Trophoblast cell (in vitro differentiated cells and primary cell): ENCODE data around the gene ZNF512B.

ENCODE experiments used
- DNase-seq, 2 donors: peaks; one replicate each; pipeline ENCODE4 v3.0.0-alpha.2; 2016
- H2AFZ ChIP-seq: 2 replicates; pipeline ENCODE4 v1.6.1; 2013; ENCODE audit warnings: low read length, moderate library complexity, mild to moderate bottlenecking; ENCODE audit not compliant: insufficient read depth, poor library complexity
- H2AK5ac ChIP-seq: 2 replicates; pipeline ENCODE4 v1.6.1; 2013; ENCODE audit warnings: mild to moderate bottlenecking, low read length
- H2BK120ac ChIP-seq: 2 replicates; pipeline ENCODE4 v1.6.1; 2013; ENCODE audit warnings: low read length, mild to moderate bottlenecking, moderate library complexity; ENCODE audit not compliant: insufficient read depth, poor library complexity
- H2BK12ac ChIP-seq: 2 replicates; pipeline ENCODE4 v1.6.1; 2013; ENCODE audit warnings: mild to moderate bottlenecking, low read length, moderate library complexity
- H2BK5ac ChIP-seq: 2 replicates; pipeline ENCODE4 v1.6.1; 2013; ENCODE audit warnings: low read length, low read depth, moderate library complexity, mild to moderate bottlenecking; ENCODE audit not compliant: poor library complexity
- H3K14ac ChIP-seq: 2 replicates; pipeline ENCODE4 v1.6.1; 2013; ENCODE audit warnings: mild to moderate bottlenecking, low read length
- H3K18ac ChIP-seq: 2 replicates; pipeline ENCODE4 v1.6.1; 2013; ENCODE audit warnings: mild to moderate bottlenecking, low read length
- H3K23ac ChIP-seq: 2 replicates; pipeline ENCODE4 v1.6.1; 2013; ENCODE audit warnings: low read length
- H3K27ac ChIP-seq: 2 replicates; pipeline ENCODE4 v1.5.1; 2013; ENCODE audit warnings: low read depth, mild to moderate bottlenecking, inconsistent platforms, low read length, moderate library complexity
- H3K27me3 ChIP-seq: 2 replicates; pipeline ENCODE4 v1.6.1; 2013; ENCODE audit warnings: inconsistent platforms, mild to moderate bottlenecking, low read length, moderate library complexity; ENCODE audit not compliant: insufficient read depth
- H3K36me3 ChIP-seq, 2 experiments: 1 replicate in 1 of 2; 2 replicates in 1 of 2; pipeline ENCODE4 v1.6.1; 2013; ENCODE audit warnings: low read length in 2 of 2, mild to moderate bottlenecking in 2 of 2, moderate library complexity in 1 of 2; ENCODE audit not compliant: insufficient read depth in 2 of 2, control insufficient read depth in 1 of 2
- H3K4ac ChIP-seq: 2 replicates; pipeline ENCODE4 v1.6.1; 2013; ENCODE audit warnings: low read depth, mild to moderate bottlenecking, low read length, moderate library complexity
- H3K4me1 ChIP-seq, 2 experiments: 1 replicate in 1 of 2; 2 replicates in 1 of 2; pipeline ENCODE4 v1.6.1; 2013; ENCODE audit warnings: low read length in 2 of 2, mild to moderate bottlenecking in 2 of 2, moderate library complexity in 1 of 2; ENCODE audit not compliant: insufficient read depth in 2 of 2, control insufficient read depth in 1 of 2
- H3K4me2 ChIP-seq: 2 replicates; pipeline ENCODE4 v1.6.1; 2013; ENCODE audit warnings: inconsistent platforms, mild to moderate bottlenecking, low read length, moderate library complexity
- H3K4me3 ChIP-seq: 2 replicates; pipeline ENCODE4 v1.5.1; 2013; ENCODE audit warnings: mild to moderate bottlenecking, low read depth, low read length, inconsistent platforms
- H3K79me1 ChIP-seq: one replicate; pipeline ENCODE4 v1.6.1; 2013; ENCODE audit warnings: low read length
- H3K79me2 ChIP-seq: 2 replicates; pipeline ENCODE4 v1.6.1; 2013; ENCODE audit warnings: low read length, mild to moderate bottlenecking; ENCODE audit not compliant: control insufficient read depth, insufficient read depth, poor library complexity
- H3K9ac ChIP-seq: 2 replicates; pipeline ENCODE4 v1.6.1; 2013; ENCODE audit warnings: mild to moderate bottlenecking, low read length
- H3K9me3 ChIP-seq: 2 replicates; pipeline ENCODE4 v1.6.1; 2013; ENCODE audit warnings: low read depth, mild to moderate bottlenecking, control low read depth, inconsistent platforms, low read length; ENCODE audit not compliant: insufficient read depth
- H4K12ac ChIP-seq: 2 replicates; pipeline ENCODE4 v1.6.1; 2013; ENCODE audit warnings: low read depth, mild to moderate bottlenecking, low read length, moderate library complexity
- H4K8ac ChIP-seq: 2 replicates; pipeline ENCODE4 v1.6.1; 2013; ENCODE audit warnings: low read depth, mild to moderate bottlenecking, low read length, moderate library complexity
- H4K91ac ChIP-seq: one replicate; pipeline ENCODE4 v1.6.1; 2013; ENCODE audit warnings: low read depth, mild to moderate bottlenecking, low read length, moderate library complexity
- WGBS: extraction: QIAGEN DNeasy Blood & Tissue Kit; methylation state at CpG from one replicate; pipeline ENCODE4 v1.1.7; 2013; ENCODE audit warnings: missing lambda C conversion rate; ENCODE audit not compliant: insufficient read length, insufficient coverage; ENCODE audit errors: extremely low coverage; 5-methylcytosine and 5-hydroxymethylcytosine counted together

The ZNF512B gene

DNA sequence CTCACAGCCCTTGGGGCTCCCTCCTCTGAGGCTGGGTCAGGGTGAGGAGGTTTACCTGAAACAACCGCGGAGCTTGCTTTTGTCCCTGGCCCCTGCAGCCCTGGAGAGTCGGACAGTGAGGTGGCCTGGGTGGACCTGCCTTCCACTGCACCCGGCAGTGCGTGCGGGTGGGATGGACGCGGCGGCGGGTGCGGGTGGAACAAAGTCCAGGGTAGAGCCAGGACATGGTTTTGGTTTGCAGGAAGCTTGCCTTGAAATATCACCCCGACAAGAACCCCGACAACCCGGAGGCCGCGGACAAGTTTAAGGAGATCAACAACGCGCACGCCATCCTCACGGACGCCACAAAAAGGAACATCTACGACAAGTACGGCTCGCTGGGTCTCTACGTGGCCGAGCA is 40.7 kb downstream of the ZNF512B start:
- Histone ChIP-seq H3K9ac (no peak overlapping the region), H3K14ac (no peak overlapping the region), H3K27ac (no peak overlapping the region), H3K79me1 (no peaks in the 10 kb centered on the region), H3K23ac (no peak overlapping the region), H3K4me2 (no peak overlapping the region), H2AFZ (no peak overlapping the region), H3K18ac (no peak overlapping the region), H2BK12ac (no peak overlapping the region), H4K12ac (no peak overlapping the region), H3K4me3 (no peak overlapping the region), H3K36me3 (peaks cover 58 to 67% of the 10 kb centered on the region in 2 experiments), H3K79me2 (no peaks in the 10 kb centered on the region), H2AK5ac (no peak overlapping the region), H3K4me1 (no peaks in the 10 kb centered on the region), H3K4ac (no peak overlapping the region), H4K91ac (no peak overlapping the region), H4K8ac (no peak overlapping the region), H2BK5ac (no peak overlapping the region), H2BK120ac (no peak overlapping the region), H3K9me3 (peaks cover 3% of the 10 kb centered on the region), H3K27me3 (no peaks in the 10 kb centered on the region)
- WGBS: no CpG with 5 or more reads among the region's 26 CpGs
- DNase-seq: no peak

- no peak overlapping the region for H2BK12ac ChIP-seq
- no peak overlapping the region for H2AK5ac ChIP-seq
- H3K9me3 ChIP-seq: peaks cover 3% of the 10 kb centered on the region
- H3K4me2 ChIP-seq: no peak overlapping the region
- no peak overlapping the region for H3K9ac ChIP-seq
- no peaks in the 10 kb centered on the region for H3K4me1 ChIP-seq
- no peak overlapping the region for H3K18ac ChIP-seq
- no peak overlapping the region for H2AFZ ChIP-seq
- no peak overlapping the region for H2BK120ac ChIP-seq
- H4K91ac ChIP-seq: no peak overlapping the region
- H3K79me2 ChIP-seq: no peaks in the 10 kb centered on the region
- no peak overlapping the region for H3K14ac ChIP-seq
- no peaks in the 10 kb centered on the region for H3K79me1 ChIP-seq
- H3K4ac ChIP-seq: no peak overlapping the region
- H3K23ac ChIP-seq: no peak overlapping the region
- no peaks in the 10 kb centered on the region for H3K27me3 ChIP-seq
- no peak overlapping the region for H3K27ac ChIP-seq
- no CpG with 5 or more reads among the region's 8 CpGs for WGBS
- peaks cover 44 to 47% of the 10 kb centered on the region in 2 experiments for H3K36me3 ChIP-seq
- H3K4me3 ChIP-seq: no peak overlapping the region
- H2BK5ac ChIP-seq: no peak overlapping the region
- H4K12ac ChIP-seq: no peak overlapping the region
- DNase-seq: no peak
- H4K8ac ChIP-seq: no peak overlapping the region
Measured at GRCh38 chr20:63926298-63926697, 43.4 kb downstream of the ZNF512B start.

GRCh38 chr20:63924241-63924640 is 45.5 kb downstream of the ZNF512B start:
- Histone ChIP-seq H3K4ac (no peak overlapping the region), H3K4me3 (no peak overlapping the region), H3K9ac (no peak overlapping the region), H3K36me3 (peaks cover 36 to 38% of the 10 kb centered on the region in 2 experiments), H3K4me2 (no peak overlapping the region), H3K9me3 (peaks cover 3% of the 10 kb centered on the region), H3K23ac (no peak overlapping the region), H2AK5ac (no peak overlapping the region), H2BK5ac (no peak overlapping the region), H3K14ac (no peak overlapping the region), H2BK12ac (no peak overlapping the region), H3K79me2 (no peaks in the 10 kb centered on the region), H2BK120ac (no peak overlapping the region), H4K91ac (no peak overlapping the region), H3K27ac (no peak overlapping the region), H4K8ac (no peak overlapping the region), H3K27me3 (no peaks in the 10 kb centered on the region), H3K4me1 (no peaks in the 10 kb centered on the region), H4K12ac (no peak overlapping the region), H3K79me1 (no peaks in the 10 kb centered on the region), H3K18ac (no peak overlapping the region), H2AFZ (no peak overlapping the region)
- no peak for DNase-seq
- WGBS: no CpG with 5 or more reads among the region's 9 CpGs

DNA sequence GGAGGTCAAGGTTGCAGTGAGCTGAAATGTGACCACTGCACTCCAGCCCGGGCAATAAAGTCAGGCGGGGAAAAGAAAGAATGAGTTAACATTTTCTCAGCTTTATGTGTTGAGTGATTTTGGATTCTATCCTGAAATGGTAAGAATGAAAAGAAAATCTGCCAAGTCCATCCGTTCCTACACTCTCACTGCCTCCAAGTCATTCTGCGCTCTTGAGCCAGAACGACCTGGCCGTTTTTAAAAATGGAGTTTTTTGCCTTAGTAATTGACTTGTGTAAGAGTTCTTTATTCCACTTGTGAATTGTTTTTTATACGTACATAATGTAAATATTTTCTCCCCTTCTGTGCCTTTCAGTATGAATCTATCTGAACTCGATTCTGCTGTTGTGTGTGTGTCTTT is 46.1 kb downstream of the ZNF512B start:
- Histone ChIP-seq H3K4me2 (no peak overlapping the region), H3K4me3 (no peak overlapping the region), H3K27ac (no peak overlapping the region), H3K14ac (no peak overlapping the region), H2AFZ (no peak overlapping the region), H3K23ac (no peak overlapping the region), H2BK12ac (no peak overlapping the region), H2AK5ac (no peak overlapping the region), H3K36me3 (peaks cover 33 to 34% of the 10 kb centered on the region in 2 experiments), H3K9ac (no peak overlapping the region), H3K27me3 (no peaks in the 10 kb centered on the region), H3K9me3 (no peaks in the 10 kb centered on the region), H4K91ac (no peak overlapping the region), H3K4ac (no peak overlapping the region), H2BK5ac (no peak overlapping the region), H3K79me2 (no peaks in the 10 kb centered on the region), H2BK120ac (no peak overlapping the region), H3K18ac (no peak overlapping the region), H3K79me1 (no peaks in the 10 kb centered on the region), H4K8ac (no peak overlapping the region), H3K4me1 (no peaks in the 10 kb centered on the region), H4K12ac (no peak overlapping the region)
- WGBS: no CpG with 5 or more reads among the region's 8 CpGs
- no peak for DNase-seq
